Omental fat pad (tissue), 4 donors: ENCODE data around the gene RAB17. TPM values are rescaled to one million over a fixed set of nuclear protein-coding genes. Genes with fewer than 3 reads are reported as not detected.

ENCODE experiments used
- ATAC-seq: fragments of 150-250 bp; one replicate; pipeline ENCODE4 v1.9.1; 2016; ENCODE audit warnings: mild to moderate bottlenecking, moderate library complexity; ENCODE audit not compliant: low FRiP score
- DNase-seq: peaks from one replicate; pipeline ENCODE4 v3.0.0-alpha.2; 2019; ENCODE audit warnings: low spot score
- CTCF ChIP-seq, 3 donors: fragments of 450-650 bp; IDR thresholded peaks; one replicate each; pipeline ENCODE4 v1.5.1; 2016 to 2017; ENCODE audit warnings: antibody characterized with exemption in 3 of 3, mild to moderate bottlenecking in 3 of 3, moderate library complexity in 2 of 3
- total RNA-seq, 4 donors: library from RNA; depleted of rRNA; stranded (reverse); fragments of >200 nt; gene quantifications; one replicate each; pipeline ENCODE4 v1.1.0, GENCODE V29; 2016

Gene RAB17
- total RNA-seq, 4 donors from 2014 or later = 0.84 to 8.6 (median 3.5) TPM; not detected in 1

GRCh38 chr2:237565974-237566373, 24.6 kb downstream of the RAB17 start:
- ATAC-seq = no peak
- no peak for TF ChIP-seq CTCF (IDR thresholded peaks at IDR 0.05)
- DNase-seq = no peak

- no peak for TF ChIP-seq CTCF (IDR thresholded peaks at IDR 0.05)
- DNase-seq (no peak), ATAC-seq (no peak)
Measured at GRCh38 chr2:237564526-237565131, 25.9 kb downstream of the RAB17 start.

GRCh38 chr2:237563816-237564215, 26.7 kb downstream of the RAB17 start:
- TF ChIP-seq CTCF (IDR thresholded peaks at IDR 0.05) = no peak
- ATAC-seq (no peak), DNase-seq (no peak)

- no peak for TF ChIP-seq CTCF (IDR thresholded peaks at IDR 0.05)
- DNase-seq (no peak), ATAC-seq (no peak)
Measured at GRCh38 chr2:237561221-237561620, 29.3 kb downstream of the RAB17 start.

GRCh38 chr2:237558961-237559641, 31.4 kb downstream of the RAB17 start:
- ATAC-seq = no peak
- no peak for TF ChIP-seq CTCF (IDR thresholded peaks at IDR 0.05)
- DNase-seq = peak; percentile 58

- TF ChIP-seq CTCF (IDR thresholded peaks at IDR 0.05) = no peak
- ATAC-seq (no peak), DNase-seq (no peak)
Measured at GRCh38 chr2:237557633-237558015, 32.9 kb downstream of the RAB17 start.
